Stimulated activated CD4-positive, alpha-beta T cell treated with anti-CD3 and anti-CD28 coated beads, Interleukin-4, amount 100 ng/mL, for 24 hours (primary cell): ENCODE measurements around the gene XPNPEP3.

ENCODE experiments used
- DNase-seq: peaks from one replicate; pipeline ENCODE4 v3.0.0-alpha.2; 2020

XPNPEP3 gene

DNA sequence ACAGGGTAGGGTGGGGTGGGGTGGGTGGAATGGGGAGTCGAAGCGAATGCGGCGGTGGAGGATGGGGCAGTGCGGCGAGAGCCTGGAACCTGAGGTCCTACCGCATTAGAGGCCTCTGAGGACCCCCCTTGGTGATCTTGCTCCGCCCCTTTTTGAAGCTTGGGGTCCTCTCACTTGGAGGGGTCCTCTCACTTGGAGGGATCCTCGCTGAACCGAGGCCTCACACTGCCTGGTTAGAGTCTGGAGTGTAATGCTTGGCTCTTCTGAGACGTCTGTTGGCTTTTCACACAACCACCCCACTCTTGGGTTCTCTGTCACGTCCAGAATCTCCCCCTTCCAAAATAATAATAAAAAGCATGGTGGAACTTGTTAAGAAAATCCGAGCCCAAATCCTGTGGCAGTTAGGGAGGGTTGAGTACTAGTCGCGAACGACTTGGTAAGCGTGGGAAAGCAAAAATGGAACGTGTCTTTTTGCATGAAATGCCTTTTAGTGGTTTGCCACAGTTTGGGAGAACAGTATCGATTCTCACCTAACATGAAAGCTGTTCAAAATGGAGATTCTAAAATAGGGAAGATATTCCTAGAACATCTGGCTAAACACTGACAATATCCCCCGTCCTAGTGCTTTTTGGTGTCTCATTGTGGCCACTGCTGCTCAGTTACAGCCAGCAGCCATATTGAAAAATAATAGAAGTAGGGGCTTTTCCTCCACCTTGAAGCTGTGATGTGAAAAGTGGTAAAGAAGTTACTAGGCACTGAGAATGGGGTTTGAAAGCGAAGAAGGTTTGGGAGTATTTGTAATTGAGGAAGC is 95.1 kb downstream of the XPNPEP3 start:
- no peak for DNase-seq

- DNase-seq, result no peak
Measured at GRCh38 chr22:40953471-40953870, 96.5 kb downstream of the XPNPEP3 start.

- no peak for DNase-seq
Measured at GRCh38 chr22:40954113-40954512, 97.2 kb downstream of the XPNPEP3 start.

GRCh38 chr22:40955571-40955970 is 98.6 kb downstream of the XPNPEP3 start:
- DNase-seq, result no peak

- no peak for DNase-seq
Measured at GRCh38 chr22:40957601-40958000, 100.7 kb downstream of the XPNPEP3 start.

DNA sequence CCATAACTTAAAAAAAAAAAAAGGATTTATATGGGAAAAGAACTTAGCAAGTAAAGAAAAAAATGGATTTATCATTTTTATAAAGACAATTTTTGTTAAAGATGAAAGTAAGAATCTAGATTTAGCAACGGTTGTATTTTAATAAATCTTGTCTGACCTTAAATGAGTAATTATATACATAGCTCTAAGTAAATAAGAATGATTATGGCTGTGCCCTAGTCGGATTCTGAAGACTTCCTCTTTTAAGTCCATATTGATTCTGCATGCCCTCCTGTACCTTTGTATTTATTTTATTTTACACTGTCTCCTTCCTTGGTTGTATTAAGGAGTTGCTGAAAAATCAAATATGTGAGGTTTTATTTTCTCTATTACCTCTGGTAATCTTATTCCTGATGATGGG is 101.4 kb downstream of the XPNPEP3 start:
- no peak for DNase-seq

DNA sequence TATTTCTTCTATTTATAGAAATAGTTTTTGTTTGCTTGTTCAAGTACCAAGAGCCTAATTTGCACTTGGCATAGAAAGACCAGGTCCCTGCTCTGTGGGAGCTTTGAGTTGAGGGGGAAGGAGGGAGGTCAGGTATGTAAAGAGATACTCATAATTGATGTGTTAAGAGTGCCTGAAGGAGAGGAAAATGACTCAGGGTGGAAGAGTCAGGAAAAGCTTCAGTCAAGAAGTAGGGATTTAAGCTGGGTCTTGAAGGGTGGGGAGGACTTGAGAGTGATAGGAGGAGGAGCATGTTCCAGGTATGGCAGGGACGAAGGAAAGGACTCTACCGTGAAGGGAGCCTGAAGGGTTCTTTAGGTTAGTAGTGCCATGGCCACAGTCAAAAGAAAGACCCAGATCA is 103.2 kb downstream of the XPNPEP3 start:
- DNase-seq, result no peak

DNA sequence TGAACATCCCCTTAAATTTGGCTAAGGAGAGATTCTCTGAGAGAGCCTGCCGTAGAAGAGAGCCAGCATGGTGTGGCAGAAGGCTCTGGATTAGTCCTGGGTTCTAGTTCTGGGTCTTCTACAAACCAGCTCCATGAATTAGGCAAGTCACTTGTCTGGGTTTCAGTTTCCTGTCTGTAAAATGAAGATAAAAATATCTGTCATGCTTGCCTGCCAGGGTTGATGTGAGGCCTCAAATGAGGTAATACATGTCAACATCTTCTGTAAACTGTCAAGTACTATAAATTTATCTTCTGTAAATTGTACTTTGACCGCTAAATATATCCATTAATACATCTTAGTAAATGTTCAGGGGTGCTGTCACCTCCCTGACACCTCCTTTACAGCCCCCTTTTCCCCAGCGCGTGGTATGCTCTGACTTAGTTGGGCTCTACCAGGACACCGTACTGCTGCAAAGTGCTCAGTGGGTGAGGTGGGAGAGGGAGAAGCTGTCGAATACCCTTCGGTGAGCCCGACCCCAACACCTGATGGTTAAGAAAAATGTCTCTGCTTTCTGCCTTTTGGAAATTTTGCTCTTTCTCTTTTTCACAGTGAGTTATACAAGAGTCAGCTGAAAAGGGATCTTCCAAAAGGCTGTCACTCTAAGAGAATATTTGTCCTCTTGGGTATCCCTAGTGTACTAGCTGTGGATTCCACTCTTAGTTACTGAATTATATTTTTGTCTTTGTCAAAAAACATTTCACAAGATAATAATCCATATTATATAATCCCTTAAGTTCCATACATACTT is 109.2 kb downstream of the XPNPEP3 start:
- no peak for DNase-seq

DNA sequence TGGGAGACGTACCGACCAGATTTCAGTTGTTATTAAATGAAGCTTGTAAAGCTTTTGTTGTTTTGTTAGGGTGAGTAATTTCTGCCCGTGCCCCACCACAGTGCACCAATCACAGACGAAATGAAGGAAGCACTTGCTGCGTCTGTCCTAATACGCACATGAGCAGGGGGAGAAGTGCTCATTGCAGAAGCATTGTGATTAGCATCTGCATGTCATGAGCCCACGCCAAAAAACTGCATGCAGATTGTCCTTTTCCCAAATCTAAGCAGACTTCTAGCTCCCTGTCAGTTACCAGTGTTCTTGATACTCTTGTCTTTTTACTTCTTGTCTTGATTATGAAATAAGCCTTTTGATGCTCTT is 109.8 kb downstream of the XPNPEP3 start:
- no peak for DNase-seq

GRCh38 chr22:40967111-40967760 is 110.3 kb downstream of the XPNPEP3 start:
- DNase-seq, result no peak

GRCh38 chr22:40972587-40972986 is 115.6 kb downstream of the XPNPEP3 start:
- no peak for DNase-seq

DNA sequence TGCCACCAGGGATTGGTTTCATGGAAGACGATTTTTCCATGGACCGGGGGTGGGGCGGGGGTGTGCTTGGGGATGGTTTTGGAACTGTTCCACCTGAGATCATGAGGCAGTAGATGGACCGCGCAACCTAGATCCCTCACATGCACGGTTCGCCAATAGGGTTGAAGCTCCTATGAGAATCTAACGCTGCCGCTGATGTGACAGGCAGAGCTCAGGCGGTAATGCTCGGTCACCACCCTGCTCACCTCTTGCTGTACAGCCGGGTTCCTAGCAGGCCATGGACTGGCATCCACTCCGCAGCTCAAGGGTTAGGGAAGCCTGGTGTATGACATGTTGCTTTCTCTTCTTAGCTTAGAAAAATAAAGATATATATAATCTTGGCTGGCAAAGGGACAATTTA is 116.2 kb downstream of the XPNPEP3 start:
- no peak for DNase-seq

- no peak for DNase-seq
Measured at GRCh38 chr22:40975366-40975765, 118.4 kb downstream of the XPNPEP3 start.

GRCh38 chr22:40976866-40977700 is 120.1 kb downstream of the XPNPEP3 start:
- no peak for DNase-seq

DNA sequence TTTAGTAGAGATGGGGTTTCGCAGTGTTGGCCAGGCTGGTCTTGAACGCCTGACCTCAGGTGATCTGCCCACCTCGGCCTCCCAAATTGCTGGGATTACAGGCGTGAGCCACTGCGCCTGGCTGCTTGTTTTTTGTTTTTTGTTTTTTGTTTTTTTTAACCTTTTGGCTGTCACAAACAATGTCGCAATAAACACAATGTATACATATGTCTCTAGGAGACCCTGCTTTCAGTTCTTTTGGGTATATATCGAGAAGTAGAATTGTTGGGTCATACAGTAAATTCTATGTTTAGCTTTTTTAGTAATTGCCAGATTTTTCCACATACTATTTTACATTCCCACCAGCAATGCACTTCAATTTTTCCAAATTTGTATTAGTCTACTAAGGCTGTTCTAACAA is 122.2 kb downstream of the XPNPEP3 start:
- DNase-seq, result no peak

- DNase-seq, result no peak
Measured at GRCh38 chr22:40979871-40980270, 122.9 kb downstream of the XPNPEP3 start.
